Breast epithelium (tissue), 3 donors: ENCODE data around the gene RNF146.

ENCODE experiments used
- CTCF ChIP-seq, 3 donors: fragments of 450-650 bp; IDR thresholded peaks; one replicate each; pipeline ENCODE4 v1.5.1; 2016 to 2017; ENCODE audit warnings: antibody characterized with exemption in 3 of 3, mild to moderate bottlenecking in 3 of 3, moderate library complexity in 3 of 3
- POLR2A ChIP-seq: fragments of 450-650 bp; IDR thresholded peaks from one replicate; pipeline ENCODE4 v1.6.1; 2016; ENCODE audit warnings: antibody characterized with exemption, mild to moderate bottlenecking, moderate library complexity

GRCh38 chr6:127302728-127303660 is 36.3 kb downstream of the RNF146 start:
- TF ChIP-seq CTCF (IDR thresholded peaks at IDR 0.05) (peak; percentile 37 to 63 (median 55)), POLR2A (no peak)
